D721Med (cell line): ENCODE measurements around the gene CFAP221.

ENCODE experiments used
- DNase-seq: peaks from one replicate; pipeline ENCODE4 v3.0.0; 2011; ENCODE audit warnings: low spot score; ENCODE audit not compliant: insufficient read length
- FAIRE-seq: peaks from 2 replicates; lab custom pipeline; 2011; peaks lifted over from hg19 to GRCh38; lab: Jason Lieb, UNC
- CTCF ChIP-seq: IDR thresholded peaks from 2 replicates; pipeline ENCODE4 v1.5.1; 2012; ENCODE audit warnings: mild to moderate bottlenecking, control low read depth; ENCODE audit not compliant: insufficient read depth; ENCODE audit errors: missing control alignments

CFAP221 gene

GRCh38 chr2:119567292-119567691, 23.0 kb downstream of the CFAP221 start:
- TF ChIP-seq CTCF = no peak
- FAIRE-seq = no peak
- DNase-seq = no peak

GRCh38 chr2:119574108-119574815, 30.0 kb downstream of the CFAP221 start:
- TF ChIP-seq CTCF = no peak
- no peak for DNase-seq
- FAIRE-seq = no peak

GRCh38 chr2:119574864-119575263, 30.6 kb downstream of the CFAP221 start:
- FAIRE-seq (no peak), DNase-seq (no peak)
- TF ChIP-seq CTCF = no peak

GRCh38 chr2:119575439-119575838, 31.2 kb downstream of the CFAP221 start:
- no peak for FAIRE-seq
- DNase-seq = no peak
- no peak for TF ChIP-seq CTCF

DNA sequence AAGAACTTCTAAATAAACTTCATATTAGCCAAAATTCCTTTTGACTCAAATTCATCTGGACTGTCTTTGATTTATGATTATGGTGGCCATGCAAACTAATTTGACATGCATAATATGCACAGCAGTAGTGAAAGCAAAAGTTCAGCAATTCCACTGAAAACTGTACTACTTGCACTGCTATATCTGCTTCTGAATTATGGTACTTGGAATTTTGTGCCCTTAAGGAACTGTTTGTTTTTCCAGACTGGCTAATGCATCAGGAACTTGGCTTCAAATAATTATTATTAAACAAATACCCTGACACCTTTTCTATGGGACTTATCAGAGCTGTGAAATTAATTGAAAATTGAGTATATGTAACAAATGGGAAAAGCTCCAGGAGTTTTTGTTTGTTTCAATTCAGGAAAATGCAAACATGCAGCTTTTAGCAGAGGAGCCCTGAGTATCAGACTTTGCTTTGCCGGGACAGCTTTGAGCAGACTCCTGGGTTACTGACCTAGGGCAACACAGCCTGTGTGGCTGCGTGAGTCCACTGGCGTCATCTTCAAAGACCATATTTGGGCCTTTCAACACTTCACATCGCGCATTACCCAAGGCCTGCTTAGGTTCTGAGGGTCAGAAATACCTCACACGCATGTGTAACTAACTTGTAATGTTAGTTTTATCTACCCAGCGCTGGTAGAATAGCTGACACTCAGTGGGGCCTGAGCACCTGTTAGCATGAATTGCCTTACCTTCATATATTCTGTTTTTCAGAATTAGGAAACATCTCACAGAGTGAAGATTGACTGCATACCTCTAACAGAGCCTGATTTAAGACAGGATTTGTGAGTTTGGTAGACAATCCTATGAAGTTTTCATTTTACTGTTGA, 35.4 kb downstream of the CFAP221 start:
- FAIRE-seq (no peak), DNase-seq (no peak)
- TF ChIP-seq CTCF = no peak

DNA sequence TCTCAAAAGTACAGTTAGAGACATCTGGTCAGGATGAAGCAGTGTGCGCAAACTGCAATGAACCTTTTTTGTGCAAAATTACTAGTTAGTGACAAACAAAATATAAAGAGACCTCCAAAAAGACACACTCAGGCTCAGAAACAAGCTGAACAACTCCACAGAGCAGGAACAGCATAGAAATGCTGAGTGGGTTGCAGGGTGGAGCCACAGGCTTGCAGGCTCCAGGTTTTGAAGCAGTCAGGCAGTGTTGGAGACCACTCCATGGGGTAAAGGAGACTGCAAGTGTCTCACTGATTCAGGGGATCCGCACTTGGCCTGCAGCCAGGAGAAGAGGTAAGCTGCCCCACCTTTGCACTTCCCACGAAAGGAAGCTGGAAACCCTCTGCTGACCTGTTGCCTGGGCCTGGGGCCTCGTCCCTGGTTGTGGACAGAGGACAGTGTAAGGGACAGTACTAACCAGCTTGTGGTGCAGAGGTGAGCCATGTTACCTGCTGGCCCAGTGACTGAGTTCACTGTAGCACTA, 36.4 kb downstream of the CFAP221 start:
- no peak for DNase-seq
- no peak for TF ChIP-seq CTCF
- FAIRE-seq = no peak

- no peak for TF ChIP-seq CTCF
- FAIRE-seq (no peak), DNase-seq (no peak)
These were observed 39.0 kb downstream of the CFAP221 start for GRCh38 chr2:119583291-119583690.
